NCI-H146 treated with DMSO at 0.1 percent for 48 hours (cell line): ENCODE data around the gene RAD23A.
"Not testable (repeated sequence)": the region's sequence is repeated elsewhere in the genome, so short reads cannot be mapped to it uniquely, and the experiment has no call there.

Experiments used
- DNase-seq: peaks from one replicate; lab custom pipeline; 2025; ENCODE audit not compliant: unreplicated experiment; lab: John Stamatoyannopoulos, UW

Gene RAD23A

DNA sequence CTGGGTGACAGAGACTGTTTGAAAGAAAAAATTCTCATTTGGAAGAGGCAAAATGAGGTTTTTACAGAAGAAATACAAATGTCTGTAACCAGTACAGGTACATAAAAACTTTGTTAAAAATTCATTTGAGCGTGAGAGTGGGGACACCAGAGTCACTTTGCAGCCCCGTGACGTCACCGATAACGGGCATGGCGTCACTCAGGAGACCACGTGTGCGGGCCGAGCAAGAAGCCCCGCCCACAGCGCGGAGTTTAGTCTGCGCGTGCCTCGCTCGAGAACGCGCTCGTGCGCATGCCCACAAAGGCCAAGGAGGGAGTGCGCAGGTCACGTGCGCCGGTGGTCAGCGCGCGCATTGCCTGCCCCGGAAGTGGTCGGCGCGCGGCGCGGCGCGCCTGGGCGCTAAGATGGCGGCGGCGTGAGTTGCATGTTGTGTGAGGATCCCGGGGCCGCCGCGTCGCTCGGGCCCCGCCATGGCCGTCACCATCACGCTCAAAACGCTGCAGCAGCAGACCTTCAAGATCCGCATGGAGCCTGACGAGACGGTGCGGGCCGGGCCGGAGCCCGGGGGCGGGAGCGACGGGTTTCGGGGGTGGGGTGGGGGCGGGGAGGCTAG lies at the start of gene RAD23A:
TSS of gene RAD23A (plus strand) at position 384 of the 613 bp plus-strand sequence. CDS start at position 471, 87 bp downstream.
- peak; percentile 96 for DNase-seq

GRCh38 chr19:12896460-12896859 lies 49.2 kb upstream of the RAD23A start:
- DNase-seq = no peak

DNA sequence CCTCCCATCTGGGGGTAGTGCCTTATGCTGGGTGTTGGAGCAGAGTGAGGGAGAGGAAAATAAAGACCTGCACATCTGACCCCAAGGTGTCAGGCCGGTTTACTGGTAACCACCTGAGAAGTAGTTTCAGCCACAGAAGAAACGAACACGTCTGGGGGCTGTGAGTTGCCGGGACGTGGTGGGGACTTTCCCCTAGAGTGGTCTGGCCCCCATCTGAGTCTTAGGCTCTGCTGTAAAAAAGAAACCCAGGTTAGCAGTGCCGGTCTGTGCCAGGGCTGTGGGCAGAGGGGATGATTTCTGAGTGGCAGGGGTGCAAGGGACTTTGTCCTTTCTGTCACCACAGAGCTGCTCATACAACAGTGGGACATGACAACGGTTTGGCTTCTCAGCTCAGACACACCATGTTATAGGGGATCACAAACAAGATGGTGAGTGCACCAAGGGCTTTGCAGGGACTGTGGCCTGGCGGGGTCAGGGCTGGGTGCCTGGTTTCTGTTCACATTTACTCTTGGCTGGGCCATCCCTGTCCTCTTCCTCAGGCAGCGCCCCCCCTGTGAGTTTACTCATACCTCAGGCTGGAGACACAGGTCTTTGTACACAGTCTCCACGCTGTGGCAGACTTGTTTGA lies 45.7 kb upstream of the RAD23A start:
- no peak for DNase-seq

DNA sequence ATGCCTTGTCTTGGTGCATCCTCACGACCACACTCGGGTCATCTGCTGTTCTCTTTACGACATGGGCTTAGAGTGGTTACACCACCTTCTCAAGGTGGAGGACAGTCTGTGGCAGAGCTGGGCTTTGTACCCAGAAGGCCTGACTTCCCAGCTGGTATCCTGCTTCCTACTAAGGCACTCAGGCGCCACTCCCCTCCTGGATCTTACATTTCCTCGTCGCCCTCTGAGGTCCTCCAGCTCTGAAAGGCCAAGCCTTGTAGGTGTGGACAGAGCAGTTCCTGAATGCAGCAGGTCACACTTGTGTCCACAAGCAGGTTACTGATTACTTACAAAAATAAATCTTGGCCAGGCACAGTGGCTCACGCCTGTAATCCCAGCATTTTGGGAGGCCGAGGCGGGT lies 38.5 kb upstream of the RAD23A start:
- DNase-seq = no peak

- peak; percentile 99 for DNase-seq
These were observed 33.1 kb upstream of the RAD23A start for GRCh38 chr19:12912571-12912970.

GRCh38 chr19:12913011-12913561 lies 32.6 kb upstream of the RAD23A start:
- DNase-seq = peak; percentile 97

GRCh38 chr19:12913851-12914690 lies 31.6 kb upstream of the RAD23A start:
- DNase-seq = no peak

GRCh38 chr19:12915860-12916259 lies 29.8 kb upstream of the RAD23A start:
- DNase-seq = not testable (repeated sequence)

DNA sequence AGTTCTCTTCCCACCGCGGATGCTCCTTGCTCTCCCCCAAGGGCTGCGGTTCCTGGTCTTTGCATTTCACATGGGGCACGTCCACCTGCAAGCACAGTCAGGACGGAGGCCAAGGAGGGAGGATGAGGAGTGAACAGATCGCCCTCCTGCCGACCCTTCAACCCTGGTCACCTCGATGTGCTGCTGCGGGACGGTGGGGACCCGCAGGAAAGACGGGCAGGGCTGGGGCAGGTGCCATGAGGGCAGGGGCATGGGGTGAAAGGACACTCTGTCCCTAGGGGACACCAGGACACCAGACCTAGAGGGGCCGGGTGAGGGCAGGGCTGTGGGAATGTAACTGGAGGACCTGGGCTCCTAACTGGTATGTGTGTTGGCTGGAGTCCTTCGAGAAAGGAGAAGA lies 27.4 kb upstream of the RAD23A start:
- DNase-seq = no peak

- no peak for DNase-seq
These were observed 24.6 kb upstream of the RAD23A start for GRCh38 chr19:12921047-12921446.

- DNase-seq = no peak
These were observed 22.7 kb upstream of the RAD23A start for GRCh38 chr19:12922959-12923358.

DNA sequence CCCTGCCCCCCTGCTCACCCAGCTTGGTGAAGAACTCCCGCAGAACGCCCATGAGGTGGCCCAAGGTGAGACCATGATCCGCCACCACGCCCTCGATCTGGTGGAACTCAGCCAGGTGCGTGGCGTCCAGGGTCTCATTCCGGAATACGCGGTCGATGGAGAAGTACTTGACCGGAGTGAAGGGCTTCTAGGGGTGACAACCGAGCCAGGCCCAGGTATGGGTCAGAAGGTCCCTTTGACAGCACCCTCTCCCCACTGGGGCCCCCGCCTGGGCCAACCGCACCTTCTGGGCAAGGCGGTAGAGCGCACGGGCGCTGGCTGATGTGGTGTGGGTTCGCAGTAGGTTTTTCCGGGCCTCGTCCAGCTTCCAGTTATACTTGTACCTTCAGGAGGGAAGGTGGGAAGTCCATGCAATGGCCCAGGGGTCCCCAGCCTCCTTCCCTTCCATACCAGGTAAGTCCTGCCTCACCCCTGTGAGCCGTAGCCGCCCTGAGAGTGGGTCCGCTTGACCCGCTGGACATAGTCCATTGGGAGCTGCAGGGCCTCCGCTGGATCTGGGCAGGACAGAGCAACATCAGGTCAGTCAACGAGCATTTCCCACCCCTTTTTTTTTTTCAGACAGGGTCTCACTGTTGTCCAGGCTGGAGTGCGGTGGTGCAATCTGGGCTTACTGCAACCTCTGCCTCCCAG lies 20.9 kb upstream of the RAD23A start:
- DNase-seq = no peak

DNA sequence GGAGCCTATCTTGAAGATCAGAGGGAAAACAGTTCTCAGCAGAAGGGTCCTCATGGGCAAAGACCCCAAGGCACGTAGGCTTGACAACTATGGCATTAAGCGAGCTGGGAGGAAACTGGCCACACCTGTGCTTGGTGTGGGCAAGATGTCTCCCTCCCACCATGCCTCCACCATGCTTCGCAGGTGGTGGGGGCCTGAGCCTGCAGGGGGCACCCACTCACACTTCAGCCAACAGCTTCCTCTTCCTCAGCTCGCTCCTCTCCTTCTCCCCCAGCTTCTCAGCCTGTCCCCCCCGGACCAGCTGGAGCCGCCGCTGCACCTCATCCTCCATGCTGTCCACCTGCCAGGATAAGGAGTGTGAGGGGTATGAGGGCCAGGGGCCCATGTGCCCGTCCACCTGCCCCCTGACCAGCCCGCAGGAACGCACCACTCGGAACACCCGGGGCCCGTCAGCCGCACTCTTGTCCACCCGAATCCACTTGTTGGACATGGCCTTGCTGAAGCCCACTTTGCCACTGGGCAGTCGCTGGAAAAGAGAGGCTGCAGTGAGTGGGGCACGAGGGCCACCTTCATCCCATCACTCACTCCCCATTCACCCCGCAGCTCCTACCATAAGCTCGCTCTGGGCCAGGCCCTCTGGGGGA lies 15.5 kb upstream of the RAD23A start:
- no peak for DNase-seq

DNA sequence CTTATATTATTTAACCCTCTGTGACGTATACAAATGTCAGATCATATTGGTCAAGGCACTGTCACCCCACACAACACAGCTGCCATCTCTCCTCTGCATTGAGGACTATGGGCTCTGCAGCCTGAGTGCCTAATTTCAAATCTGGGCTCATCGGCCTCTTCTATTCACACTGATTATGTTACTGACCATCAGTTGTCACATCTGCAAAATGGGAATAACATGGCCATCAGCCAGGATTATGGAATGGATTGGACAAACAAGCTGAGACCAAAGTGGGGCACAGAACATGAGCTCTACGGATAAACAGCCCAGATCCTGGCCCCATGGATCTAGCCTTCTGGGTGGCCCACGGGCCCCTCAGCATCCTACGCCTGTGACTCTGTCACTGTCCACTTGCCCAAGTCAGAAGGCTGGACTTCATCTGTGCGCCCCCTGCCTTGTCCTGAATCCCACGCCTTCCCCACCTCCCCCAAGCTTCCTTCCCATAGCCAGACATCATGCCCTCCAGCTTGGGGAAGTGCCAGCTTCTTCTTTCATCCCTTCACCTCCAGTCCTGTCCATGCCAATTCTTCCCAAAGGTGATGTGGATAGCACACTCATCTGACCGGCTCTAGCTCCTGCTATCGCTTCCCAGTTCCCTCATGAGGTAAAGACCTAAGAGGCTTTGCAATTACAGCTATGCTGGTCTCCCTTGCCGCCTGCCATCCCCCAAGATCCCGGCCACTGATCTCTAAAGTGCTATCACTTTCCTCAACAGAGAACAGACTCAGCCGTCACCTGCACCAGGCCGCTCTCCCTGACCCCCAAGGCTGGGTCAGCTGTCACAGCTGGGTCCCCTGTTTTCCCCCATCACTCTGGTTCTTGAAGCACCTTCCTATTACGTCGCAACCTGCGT lies 13.0 kb upstream of the RAD23A start:
- peak; percentile 37 for DNase-seq

DNA sequence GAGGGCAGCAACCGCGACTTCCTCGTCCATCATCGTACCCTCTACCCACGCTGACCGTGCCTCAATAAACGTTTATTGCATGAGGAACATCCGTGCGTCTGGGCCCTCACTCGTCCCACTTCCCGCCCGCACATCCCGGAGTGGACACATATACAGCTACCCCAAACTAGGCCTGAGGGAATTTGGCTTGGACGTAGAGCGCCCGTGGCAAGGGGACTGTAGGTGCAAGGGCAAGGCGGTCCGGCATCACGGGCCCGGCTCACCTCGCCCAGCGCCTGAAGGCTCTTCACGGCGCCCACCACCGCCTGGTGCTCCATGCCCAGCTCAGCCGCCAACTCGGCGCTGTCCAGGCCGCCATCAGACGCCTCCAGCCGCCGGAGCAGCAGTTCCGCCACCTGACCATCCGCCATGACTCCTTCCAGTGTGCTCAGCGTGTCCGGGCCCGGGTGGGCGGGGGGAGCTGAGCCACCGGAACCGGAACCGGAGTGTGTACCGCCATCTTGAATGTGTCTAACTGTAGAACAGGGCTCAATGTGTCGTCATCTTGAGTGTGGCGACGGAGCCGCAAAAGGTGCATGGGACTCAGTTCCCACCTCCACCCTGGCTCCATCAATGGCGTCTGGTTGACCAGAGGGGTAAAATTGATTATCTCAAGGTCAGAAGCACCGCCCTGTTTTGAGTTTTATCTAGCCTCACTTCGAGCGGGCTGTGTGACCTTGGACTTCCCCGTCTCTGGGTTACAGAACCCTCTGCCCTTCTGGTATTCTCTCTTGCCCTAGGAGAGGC lies 12.2 kb upstream of the RAD23A start, which contains the start of gene FARSA:
TSS of gene FARSA (minus strand) at position 425 of the 786 bp plus-strand sequence. CDS start at position 410, 15 bp downstream.
- DNase-seq = peak; percentile 93

DNA sequence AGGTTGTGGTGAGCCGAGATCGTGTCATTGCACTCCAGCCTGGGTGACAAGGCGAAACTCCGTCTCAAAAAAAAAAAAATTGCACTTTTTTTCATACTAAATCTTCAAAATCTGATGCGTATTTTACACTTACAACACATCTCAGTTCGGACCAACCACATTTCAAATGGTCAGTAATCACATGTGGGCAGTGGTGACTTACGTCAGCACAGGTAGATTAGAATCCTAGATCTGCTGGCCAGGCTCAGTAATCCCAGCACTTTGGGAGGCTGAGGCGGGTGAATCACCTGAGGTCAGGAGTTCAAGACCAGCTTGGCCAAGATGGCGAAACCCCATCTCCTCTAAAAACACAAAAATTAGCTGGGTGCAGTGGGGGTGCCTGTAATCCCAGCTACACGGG lies 10.6 kb upstream of the RAD23A start:
- no peak for DNase-seq

DNA sequence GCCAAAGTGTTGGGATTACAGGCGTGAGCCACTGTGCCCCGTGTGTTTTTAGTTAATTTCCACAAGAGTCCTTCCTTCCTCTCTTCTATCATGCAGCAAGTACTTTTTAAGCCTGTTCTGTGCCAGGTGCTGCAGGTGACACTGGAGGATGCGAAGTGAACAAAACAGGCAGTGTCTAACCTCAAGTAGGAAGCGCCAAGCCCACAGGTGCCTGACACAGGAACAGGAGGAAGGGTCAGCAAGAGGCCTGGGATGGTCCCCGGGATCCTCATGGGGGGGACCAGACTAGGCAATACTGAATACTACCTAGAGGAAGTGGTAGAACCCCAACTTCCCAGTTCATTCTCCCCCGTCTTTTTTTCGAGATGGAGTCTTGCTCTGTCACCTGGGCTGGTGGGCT lies 9.1 kb upstream of the RAD23A start:
- DNase-seq = no peak

- peak; percentile 16 for DNase-seq
These were observed 8.4 kb upstream of the RAD23A start for GRCh38 chr19:12937093-12937926.
